ENCODE data around the gene GCAT. TPM values are rescaled to one million over a fixed set of nuclear protein-coding genes. Genes with fewer than 3 reads are reported as not detected.
A peak's percentile ranks its signal among the peaks of the same experiment; 100 is the strongest.

Gene GCAT
- total and polyA plus RNA-seq, 11 donors, result 25.2 to 83.6 (median 39.7) TPM

DNA sequence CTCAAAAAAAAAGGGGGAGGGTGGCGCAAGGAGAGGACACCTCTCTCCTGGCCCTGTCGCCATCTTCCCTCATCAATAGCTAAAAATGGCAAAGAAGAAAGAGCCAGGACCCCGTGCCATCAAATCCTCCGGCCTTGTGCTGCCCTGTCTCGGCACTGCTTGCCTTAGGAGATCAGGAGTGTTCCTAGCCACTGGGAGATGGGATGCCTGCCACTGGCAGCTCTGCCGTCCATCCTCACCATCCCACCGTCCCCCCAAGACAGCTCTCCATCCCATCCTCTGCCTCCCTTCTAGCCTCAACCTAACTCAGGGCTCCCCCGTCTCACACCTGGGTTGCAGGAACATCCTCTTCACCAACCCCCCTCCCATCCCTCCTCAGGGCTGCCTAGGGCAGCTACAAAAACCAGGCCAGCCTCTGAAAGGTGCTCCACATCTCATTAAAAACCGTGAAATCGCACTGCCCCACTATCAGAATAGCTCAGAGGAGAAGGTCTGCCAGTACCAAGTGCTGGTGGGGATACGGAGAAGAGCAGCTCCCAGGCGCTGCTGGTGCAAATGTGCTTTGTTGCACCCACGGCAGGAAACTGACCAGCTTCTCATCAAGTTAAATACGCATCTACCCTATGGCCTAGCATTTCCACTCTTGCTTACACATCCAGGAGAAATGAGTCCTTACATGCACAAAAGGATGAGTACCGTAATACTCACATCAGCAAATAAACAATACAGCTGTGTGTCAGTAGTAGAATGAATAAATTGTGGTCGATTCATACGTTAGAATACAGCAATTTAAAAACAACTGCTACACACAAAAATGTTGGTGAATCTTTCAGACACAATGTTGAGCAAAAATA, 31.7 kb upstream of the GCAT start:
- TF ChIP-seq POLR2A (IDR thresholded peaks at IDR 0.05), result no peak
- TF ChIP-seq, protein P1, sequence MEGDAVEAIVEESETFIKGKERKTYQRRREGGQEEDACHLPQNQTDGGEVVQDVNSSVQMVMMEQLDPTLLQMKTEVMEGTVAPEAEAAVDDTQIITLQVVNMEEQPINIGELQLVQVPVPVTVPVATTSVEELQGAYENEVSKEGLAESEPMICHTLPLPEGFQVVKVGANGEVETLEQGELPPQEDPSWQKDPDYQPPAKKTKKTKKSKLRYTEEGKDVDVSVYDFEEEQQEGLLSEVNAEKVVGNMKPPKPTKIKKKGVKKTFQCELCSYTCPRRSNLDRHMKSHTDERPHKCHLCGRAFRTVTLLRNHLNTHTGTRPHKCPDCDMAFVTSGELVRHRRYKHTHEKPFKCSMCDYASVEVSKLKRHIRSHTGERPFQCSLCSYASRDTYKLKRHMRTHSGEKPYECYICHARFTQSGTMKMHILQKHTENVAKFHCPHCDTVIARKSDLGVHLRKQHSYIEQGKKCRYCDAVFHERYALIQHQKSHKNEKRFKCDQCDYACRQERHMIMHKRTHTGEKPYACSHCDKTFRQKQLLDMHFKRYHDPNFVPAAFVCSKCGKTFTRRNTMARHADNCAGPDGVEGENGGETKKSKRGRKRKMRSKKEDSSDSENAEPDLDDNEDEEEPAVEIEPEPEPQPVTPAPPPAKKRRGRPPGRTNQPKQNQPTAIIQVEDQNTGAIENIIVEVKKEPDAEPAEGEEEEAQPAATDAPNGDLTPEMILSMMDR (IDR thresholded peaks at IDR 0.05), result no peak
- ATAC-seq, result peak in 1 of 4 donors; percentile 3
- no peak for DNase-seq
- no peaks in the 10 kb centered on the region for H3K27me3 ChIP-seq
- H3K4me1 ChIP-seq, result peaks cover 0 to 11% (median 4%) of the 10 kb centered on the region in 12 donors
- intact Hi-C loops (cut with DNase I), result no loop called here
- H3K9me3 ChIP-seq, result no peaks in the 10 kb centered on the region
- peak overlapping the region in 1 of 12 donors; percentile 43 for H3K27ac ChIP-seq
- 85 to 88% (median 86%) methylated on average over 17 of the region's 17 CpGs for WGBS, 4 donors
- no peak overlapping the region for H3K4me3 ChIP-seq
- H3K36me3 ChIP-seq, result peaks cover 0 to 40% (median 37%) of the 10 kb centered on the region in 9 donors

DNA sequence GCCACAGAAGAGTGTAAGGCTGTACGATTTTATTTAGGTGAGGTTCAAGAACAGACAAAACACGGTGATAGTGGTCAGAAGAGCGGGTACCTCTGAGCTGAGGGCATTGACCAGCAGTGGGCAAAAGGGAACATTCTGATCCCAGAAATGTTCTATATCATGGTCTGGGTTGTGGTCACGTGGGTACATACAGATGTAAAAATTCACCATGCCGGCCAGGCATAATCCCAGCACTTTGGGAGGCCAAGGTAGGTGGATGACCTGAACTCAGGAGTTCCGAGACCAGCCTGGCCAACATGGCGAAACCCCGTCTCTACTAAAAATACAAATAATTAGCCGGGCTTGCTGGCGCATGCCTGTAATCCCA, 31.1 kb upstream of the GCAT start:
- Histone ChIP-seq H3K4me1 (peaks cover 0 to 11% (median 4%) of the 10 kb centered on the region in 12 donors), H3K4me3 (no peak overlapping the region), H3K27ac (peak overlapping the region in 1 of 12 donors; percentile 43), H3K9me3 (no peaks in the 10 kb centered on the region), H3K36me3 (peaks cover 0 to 33% (median 31%) of the 10 kb centered on the region in 9 donors), H3K27me3 (no peaks in the 10 kb centered on the region)
- intact Hi-C loops (cut with DNase I), result no loop called here
- ATAC-seq (no peak), DNase-seq (no peak)
- TF ChIP-seq, protein P1 (IDR thresholded peaks at IDR 0.05), result no peak
- no peak for TF ChIP-seq POLR2A (IDR thresholded peaks at IDR 0.05)
- 77 to 89% (median 83%) methylated on average over 10 of the region's 10 CpGs for WGBS, 4 donors

DNA sequence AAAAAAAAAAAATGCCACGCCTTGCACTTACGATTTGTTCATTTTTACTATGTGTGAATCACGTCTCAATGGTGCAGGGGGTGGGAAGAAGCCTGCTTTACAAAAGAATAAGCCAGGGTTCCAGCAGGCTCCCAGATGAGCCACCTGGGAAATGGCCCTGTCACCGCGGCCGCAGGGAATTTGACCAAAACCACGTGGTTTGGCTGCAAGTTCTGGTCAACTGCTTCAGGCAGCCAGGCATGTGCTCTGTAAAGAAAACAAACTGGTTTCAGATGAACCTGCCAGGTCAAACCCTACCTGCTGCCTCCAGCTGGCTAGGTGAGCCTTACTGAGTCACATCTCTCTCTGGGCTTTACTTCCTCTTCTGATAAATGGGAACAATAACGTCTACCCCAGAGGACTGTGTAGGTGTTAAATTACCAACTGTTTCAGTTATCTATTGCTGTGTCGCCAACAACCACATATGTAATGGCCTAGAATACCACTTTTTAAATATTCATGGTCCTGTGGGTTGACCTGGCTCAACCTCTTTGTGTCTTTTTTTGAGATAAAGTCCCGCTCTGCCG, 30.5 kb upstream of the GCAT start:
- TF ChIP-seq, protein P1 (IDR thresholded peaks at IDR 0.05), result no peak
- TF ChIP-seq POLR2A (IDR thresholded peaks at IDR 0.05), result no peak
- intact Hi-C loops (cut with DNase I), result no loop called here
- 39 to 54% (median 45%) methylated on average over 11 of the region's 11 CpGs for WGBS, 4 donors
- ATAC-seq, result peak in 3 of 4 donors; percentile 9 to 38 (median 35)
- H3K4me3 ChIP-seq, result no peak overlapping the region
- peak in 3 of 5 donors; percentile 39 to 60 (median 46) for DNase-seq
- H3K27ac ChIP-seq, result no peak overlapping the region
- no peaks in the 10 kb centered on the region for H3K9me3 ChIP-seq
- H3K36me3 ChIP-seq, result peaks cover 0 to 28% (median 25%) of the 10 kb centered on the region in 9 donors
- no peaks in the 10 kb centered on the region for H3K27me3 ChIP-seq
- H3K4me1 ChIP-seq, result peaks cover 0 to 11% (median 4%) of the 10 kb centered on the region in 12 donors

DNA sequence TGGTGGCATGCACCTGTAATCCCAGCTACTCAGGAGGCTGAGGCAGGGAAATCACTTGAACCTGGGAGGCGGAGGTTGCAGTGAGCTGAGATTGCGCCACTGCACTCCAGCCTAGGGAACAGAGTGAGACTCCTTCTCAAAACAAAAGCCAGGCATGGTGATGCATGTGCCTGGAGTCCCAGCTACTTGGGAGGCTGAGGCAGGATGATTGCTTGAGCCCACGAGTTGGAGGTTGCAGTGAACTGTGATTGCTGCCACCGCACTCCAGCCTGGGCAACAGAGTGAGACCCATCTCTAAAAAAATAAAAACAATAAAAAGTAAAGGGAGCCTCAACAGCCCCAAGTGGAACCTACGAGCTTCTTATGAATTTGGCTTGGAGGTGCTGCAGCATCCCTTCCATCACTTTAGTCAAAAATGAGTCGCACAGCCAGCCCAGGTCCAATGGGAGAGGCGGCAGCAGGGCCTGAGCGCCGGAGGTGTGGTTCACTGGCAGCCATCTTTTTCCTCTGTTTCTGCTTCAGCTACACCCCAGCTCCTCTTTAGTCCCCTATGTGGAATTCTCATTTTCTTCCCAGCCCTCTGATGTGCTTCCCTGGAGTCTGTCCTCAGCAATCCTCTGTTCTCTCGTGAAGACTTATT, 29.2 kb upstream of the GCAT start:
- peaks cover 0 to 15% (median 13%) of the 10 kb centered on the region in 9 donors for H3K36me3 ChIP-seq
- no peaks in the 10 kb centered on the region for H3K27me3 ChIP-seq
- 88 to 92% (median 89%) methylated on average over 10 of the region's 10 CpGs for WGBS, 4 donors
- no peak overlapping the region for H3K27ac ChIP-seq
- DNase-seq, result no peak
- H3K9me3 ChIP-seq, result no peaks in the 10 kb centered on the region
- TF ChIP-seq POLR2A (IDR thresholded peaks at IDR 0.05), result no peak
- TF ChIP-seq, protein P1 (IDR thresholded peaks at IDR 0.05), result no peak
- H3K4me1 ChIP-seq, result peaks cover 0 to 17% (median 6%) of the 10 kb centered on the region in 12 donors
- H3K4me3 ChIP-seq, result no peak overlapping the region
- intact Hi-C loops (cut with DNase I), result no loop called here
- ATAC-seq, result no peak
